Epidermal melanocyte (primary cell): ENCODE results near the gene ANHX.
A peak's percentile ranks its signal among the peaks of the same experiment; 100 is the strongest.

ENCODE experiments used
- DNase-seq: peaks from one replicate; pipeline ENCODE4 v3.0.0; 2011; ENCODE audit warnings: low spot score; ENCODE audit not compliant: insufficient read length

The ANHX gene

DNA sequence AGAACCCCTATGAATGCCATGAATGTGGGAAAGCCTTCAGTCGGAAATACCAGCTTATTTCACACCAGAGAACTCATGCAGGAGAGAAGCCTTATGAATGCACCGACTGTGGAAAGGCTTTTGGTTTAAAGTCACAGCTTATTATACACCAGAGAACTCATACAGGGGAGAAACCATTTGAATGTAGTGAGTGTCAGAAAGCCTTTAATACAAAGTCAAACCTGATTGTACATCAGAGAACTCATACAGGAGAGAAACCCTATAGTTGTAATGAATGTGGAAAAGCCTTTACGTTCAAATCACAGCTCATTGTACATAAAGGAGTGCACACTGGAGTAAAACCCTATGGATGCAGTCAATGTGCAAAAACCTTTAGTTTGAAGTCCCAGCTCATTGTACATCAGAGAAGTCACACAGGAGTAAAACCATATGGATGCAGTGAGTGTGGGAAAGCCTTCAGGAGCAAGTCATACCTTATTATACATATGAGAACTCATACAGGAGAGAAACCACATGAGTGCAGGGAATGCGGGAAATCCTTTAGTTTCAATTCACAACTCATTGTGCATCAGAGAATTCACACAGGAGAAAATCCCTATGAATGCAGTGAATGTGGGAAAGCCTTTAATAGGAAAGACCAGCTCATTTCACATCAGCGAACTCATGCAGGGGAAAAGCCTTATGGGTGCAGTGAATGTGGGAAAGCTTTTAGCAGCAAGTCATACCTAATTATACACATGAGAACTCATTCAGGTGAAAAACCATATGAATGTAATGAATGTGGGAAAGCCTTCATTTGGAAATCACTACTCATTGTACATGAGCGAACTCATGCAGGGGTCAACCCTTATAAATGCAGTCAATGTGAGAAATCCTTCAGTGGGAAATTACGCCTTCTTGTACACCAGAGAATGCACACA lies 32.1 kb downstream of the ANHX start:
- DNase-seq, result no peak

- DNase-seq, result no peak
Observed at GRCh38 chr12:133202493-133203343, 33.0 kb downstream of the ANHX start.

DNA sequence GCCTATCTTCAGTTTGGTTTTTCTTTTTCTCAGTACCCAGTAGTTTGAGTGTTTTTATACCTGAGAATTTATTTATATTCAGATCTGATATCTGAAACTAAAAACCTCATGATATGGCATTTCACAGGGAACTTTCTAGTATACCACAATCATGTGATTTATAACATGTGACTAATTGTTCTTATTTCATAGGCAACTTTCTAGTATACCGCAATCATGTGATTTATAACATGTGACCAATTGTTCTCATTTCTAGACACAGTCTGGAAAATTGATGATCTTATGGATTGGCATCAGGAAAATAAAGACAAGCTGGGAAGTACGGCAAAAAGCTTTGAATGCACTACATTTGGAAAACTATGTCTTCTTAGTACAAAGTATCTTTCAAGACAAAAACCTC lies 33.8 kb downstream of the ANHX start:
- DNase-seq, result no peak

DNA sequence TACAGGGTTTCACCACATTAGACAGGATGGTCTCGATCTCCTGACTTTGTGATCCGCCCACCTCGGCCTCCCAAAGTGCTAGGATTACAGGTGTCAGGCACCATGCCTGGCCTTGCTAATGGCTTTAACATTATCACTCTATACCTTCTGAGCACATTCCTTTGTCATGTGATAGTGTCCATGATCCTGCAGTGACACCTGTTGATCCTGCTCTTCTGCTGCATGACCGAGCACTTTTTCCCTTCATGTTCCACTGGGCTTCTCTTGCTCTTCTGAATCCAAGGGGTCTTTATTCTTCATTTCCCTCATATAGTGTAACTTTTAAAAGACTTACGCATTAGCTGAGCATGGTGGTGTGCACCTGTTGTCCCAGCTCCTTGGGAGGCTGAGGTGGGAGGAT lies 42.8 kb downstream of the ANHX start:
- DNase-seq, result no peak

DNA sequence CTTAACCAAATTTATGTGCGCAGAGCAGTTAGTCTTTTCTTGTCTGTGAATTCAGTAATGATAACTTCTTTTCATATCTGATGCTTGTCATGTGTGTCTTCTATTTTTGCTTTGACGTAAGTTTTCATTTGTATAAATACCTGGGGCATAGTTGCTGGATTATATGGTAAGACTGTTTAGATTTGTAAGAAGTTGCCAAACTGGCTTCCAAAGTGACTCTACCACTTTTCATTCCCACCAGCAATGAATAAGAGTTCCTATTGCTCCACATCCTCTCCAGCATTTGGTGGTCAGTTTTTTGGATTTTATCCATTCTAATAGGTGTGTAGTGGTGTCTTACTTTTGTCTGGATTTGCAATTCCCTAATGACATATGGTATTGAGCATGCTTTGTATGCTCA lies 45.5 kb downstream of the ANHX start:
- DNase-seq, result no peak

DNA sequence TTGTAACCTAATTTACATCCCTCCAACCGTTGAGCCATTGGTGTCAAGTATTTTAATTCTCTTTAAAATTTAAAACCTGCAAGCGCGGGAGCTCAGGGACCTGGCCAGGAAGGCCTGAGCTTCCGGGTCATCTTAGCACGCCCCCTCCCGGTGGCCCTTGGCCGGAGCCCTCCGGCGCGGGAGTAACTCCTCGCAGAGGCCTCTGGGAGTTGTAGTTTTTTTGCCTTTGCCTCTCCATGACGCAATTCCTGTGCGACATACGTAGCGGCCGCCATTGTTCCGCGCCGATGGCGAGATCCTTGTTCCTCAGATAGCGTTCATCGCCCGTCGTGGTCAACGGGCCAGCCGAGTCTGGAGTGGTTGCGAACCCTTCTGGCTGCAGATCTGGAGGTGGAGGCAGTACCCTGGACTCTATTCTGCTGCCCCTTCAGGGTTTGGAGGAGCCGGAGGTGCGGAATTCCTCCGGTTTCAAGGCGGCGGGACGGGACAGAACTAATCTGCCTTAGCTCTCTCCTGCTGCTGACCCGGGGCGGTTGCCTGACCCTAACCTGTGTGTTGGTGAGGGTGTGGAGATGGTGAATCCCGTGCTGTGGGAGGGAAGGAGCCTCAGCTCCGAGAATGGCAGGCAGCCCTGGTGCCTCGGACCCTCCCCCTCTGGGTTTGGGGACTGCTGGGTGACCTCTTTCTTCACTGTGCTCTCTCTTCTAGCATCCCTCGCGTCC lies 54.3 kb downstream of the ANHX start, which contains the start of gene ZNF268:
Gene ZNF268 (plus strand): TSS at position 258 of the 722 bp plus-strand sequence. CDS start 503 bp downstream, outside the sequence.
- DNase-seq, result peak; percentile 83

DNA sequence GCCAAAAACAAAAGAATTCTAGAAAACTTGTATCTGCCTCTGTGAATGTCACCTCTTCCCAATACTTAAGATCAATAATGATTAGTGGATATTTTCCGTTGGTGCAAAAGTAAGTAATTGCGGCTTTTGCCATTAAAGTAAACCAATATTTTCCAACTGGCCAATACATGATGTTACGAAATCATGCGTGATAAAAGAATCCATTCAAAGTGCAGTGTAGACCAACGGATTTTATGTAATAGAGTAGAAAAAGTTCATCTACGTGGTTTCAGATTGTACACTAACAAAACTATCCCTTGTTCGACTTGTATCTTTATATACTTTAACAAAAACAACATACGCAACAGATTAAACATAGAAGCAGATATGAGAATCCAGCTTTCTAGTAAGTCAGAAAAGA lies 55.0 kb downstream of the ANHX start:
- DNase-seq, result no peak

DNA sequence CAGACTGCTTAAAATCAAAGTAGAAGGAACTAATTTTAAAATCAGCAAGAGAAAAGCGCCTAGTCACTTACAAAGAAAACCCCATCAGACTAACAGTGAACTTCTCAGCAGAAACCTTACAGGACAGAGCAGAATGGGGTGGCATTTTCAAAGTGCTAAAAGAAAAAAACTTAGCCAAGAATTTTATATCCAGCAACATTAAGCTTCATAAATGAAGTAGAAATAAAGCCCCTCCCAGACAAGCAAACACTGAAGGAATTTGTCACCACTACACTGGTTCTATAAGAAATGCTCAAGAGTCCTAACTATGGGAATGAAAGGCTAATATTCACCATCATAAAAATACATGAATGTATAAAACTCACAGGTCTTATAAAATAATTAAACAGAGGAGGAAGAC lies 60.8 kb downstream of the ANHX start:
- no peak for DNase-seq

DNA sequence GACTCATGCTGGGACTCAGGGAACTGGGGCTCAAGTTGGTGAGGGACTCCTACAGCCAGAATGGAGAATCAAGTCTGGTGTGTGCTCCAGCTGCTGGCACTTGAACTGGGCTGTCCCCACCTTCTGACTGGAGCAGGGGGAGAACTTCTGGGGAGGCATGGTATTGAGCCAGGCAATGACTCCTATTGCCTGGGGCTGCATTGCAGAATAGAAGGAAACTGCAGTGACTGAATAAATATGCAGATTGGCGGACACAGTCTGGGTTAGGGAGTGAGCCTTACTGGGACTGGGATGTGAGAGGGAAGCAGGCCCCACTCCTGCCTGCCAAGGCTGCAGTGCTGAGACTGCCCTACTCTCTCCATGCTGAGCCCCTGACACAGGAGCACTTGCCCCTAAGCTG lies 63.2 kb downstream of the ANHX start:
- DNase-seq, result no peak
